GM23338 (cell line): ENCODE results near the gene RNASEH2C. TPM values are rescaled to one million over a fixed set of nuclear protein-coding genes. Genes with fewer than 3 reads are reported as not detected.

Experiments used
- ATAC-seq: fragments of 200-7000 bp; cut with Tn5 transposase; 3 replicates; pipeline ENCODE4 v1.9.1; 2020
- DNase-seq: peaks from one replicate; pipeline ENCODE4 v3.0.0-alpha.2; 2015; ENCODE audit warnings: low spot score
- H2AFZ ChIP-seq: fragments of 200-600 bp; sonication (generic); 2 replicates; pipeline ENCODE4 v1.8.0; 2016; ENCODE audit warnings: antibody characterized with exemption, mild to moderate bottlenecking, moderate library complexity
- H3F3A ChIP-seq: fragments of 200-600 bp; sonication (generic); replicated peaks from 2 replicates; pipeline ENCODE4 v1.8.0; 2017; ENCODE audit warnings: antibody characterized with exemption, mixed run types, low read depth
- H3K27ac ChIP-seq: fragments of 200-600 bp; sonication (generic); 2 replicates; pipeline ENCODE4 v1.6.1; 2016; ENCODE audit warnings: low read depth
- H3K27me3 ChIP-seq: fragments of 200-600 bp; sonication (generic); 2 replicates; pipeline ENCODE4 v1.8.0; 2016; ENCODE audit warnings: mild to moderate bottlenecking, mixed run types, moderate library complexity; ENCODE audit not compliant: insufficient read depth
- H3K36me3 ChIP-seq: fragments of 200-600 bp; sonication (generic); 2 replicates; pipeline ENCODE4 v1.8.0; 2016; ENCODE audit warnings: mild to moderate bottlenecking; ENCODE audit not compliant: insufficient read depth
- H3K4me1 ChIP-seq: fragments of 200-600 bp; sonication (generic); 2 replicates; pipeline ENCODE4 v1.8.0; 2016; ENCODE audit warnings: mild to moderate bottlenecking, moderate library complexity; ENCODE audit not compliant: insufficient read depth
- H3K4me2 ChIP-seq: fragments of 200-600 bp; sonication (generic); 2 replicates; pipeline ENCODE4 v1.7.1; 2017; ENCODE audit warnings: mixed run types
- H3K4me3 ChIP-seq: fragments of 200-600 bp; sonication (generic); 2 replicates; pipeline ENCODE4 v1.6.1; 2016; ENCODE audit warnings: mixed run types
- H3K79me2 ChIP-seq: fragments of 200-600 bp; sonication (generic); replicated peaks from 2 replicates; pipeline ENCODE4 v1.8.0; 2017; ENCODE audit warnings: mild to moderate bottlenecking; ENCODE audit not compliant: insufficient read depth
- H3K9me2 ChIP-seq: fragments of 200-600 bp; sonication (generic); 2 replicates; pipeline ENCODE4 v1.8.0; 2017; ENCODE audit not compliant: insufficient read depth
- H4K20me1 ChIP-seq: fragments of 200-600 bp; sonication (generic); replicated peaks from 2 replicates; pipeline ENCODE4 v1.8.0; 2017; ENCODE audit warnings: mild to moderate bottlenecking; ENCODE audit not compliant: insufficient read depth
- H3K27ac Mint-ChIP-seq: 2 replicates; pipeline ENCODE4 v1.8.0; 2020; ENCODE audit warnings: inconsistent platforms, mild to moderate bottlenecking, moderate library complexity, mixed read lengths
- H3K27me3 Mint-ChIP-seq: 3 replicates; pipeline ENCODE4 v1.8.0; 2022; ENCODE audit warnings: low read depth, mild to moderate bottlenecking, moderate library complexity, mixed read lengths, inconsistent platforms; ENCODE audit not compliant: insufficient read depth, poor library complexity
- H3K36me3 Mint-ChIP-seq: 3 replicates; pipeline ENCODE4 v1.8.0; 2021; ENCODE audit warnings: low read depth, mild to moderate bottlenecking, inconsistent platforms, moderate library complexity, mixed read lengths
- H3K4me1 Mint-ChIP-seq: 3 replicates; pipeline ENCODE4 v1.8.0; 2020; ENCODE audit warnings: mild to moderate bottlenecking, inconsistent platforms, mixed read lengths
- H3K4me3 Mint-ChIP-seq: 3 replicates; pipeline ENCODE4 v1.8.0; 2021; ENCODE audit warnings: moderate library complexity, mild to moderate bottlenecking, inconsistent platforms, mixed read lengths
- H3K9me3 Mint-ChIP-seq: 3 replicates; pipeline ENCODE4 v1.8.0; 2020; ENCODE audit warnings: moderate library complexity, mild to moderate bottlenecking, inconsistent platforms, mixed read lengths
- CREB1 ChIP-seq: fragments of 250-450 bp; sonication (Bioruptor Pico); IDR thresholded peaks from 2 replicates; pipeline ENCODE4 v1.5.0; 2020; ENCODE audit warnings: low read depth, mild to moderate bottlenecking, moderate library complexity
- CTCF ChIP-seq, 2 experiments: fragments of 200-600 bp in 1 of 2; sonication (generic) in 1 of 2; conservative IDR thresholded peaks; 2 replicates each; pipeline versions ENCODE4 v1.5.1 to v1.6.1; 2016 to 2017; ENCODE audit warnings: antibody characterized with exemption in 2 of 2, low read depth in 2 of 2, mild to moderate bottlenecking in 2 of 2, moderate library complexity in 1 of 2
- ETS1 ChIP-seq: IDR thresholded peaks from 2 replicates; pipeline ENCODE4 v1.6.1; 2016; ENCODE audit warnings: antibody characterized with exemption
- EZH2 ChIP-seq: fragments of 200-600 bp; sonication (generic); IDR thresholded peaks from one replicate; pipeline ENCODE4 v1.8.0; 2017; ENCODE audit warnings: antibody characterized with exemption, mild to moderate bottlenecking, low read depth; ENCODE audit not compliant: unreplicated experiment
- EZH2phosphoT487 ChIP-seq: fragments of 200-600 bp; sonication (generic); IDR thresholded peaks from one replicate; pipeline ENCODE4 v1.8.1; 2018; ENCODE audit warnings: antibody characterized with exemption; ENCODE audit not compliant: unreplicated experiment
- JUNB ChIP-seq: IDR thresholded peaks from one replicate; pipeline ENCODE4 v1.6.1; 2016; ENCODE audit warnings: antibody characterized with exemption; ENCODE audit not compliant: unreplicated experiment
- NANOG ChIP-seq: IDR thresholded peaks from 2 replicates; pipeline ENCODE4 v1.6.1; 2016; ENCODE audit warnings: antibody characterized with exemption, borderline replicate concordance
- POLR2AphosphoS5 ChIP-seq: IDR thresholded peaks from 2 replicates; pipeline ENCODE4 v1.6.1; 2016; ENCODE audit warnings: antibody characterized with exemption, low read depth
- STAT1 ChIP-seq: IDR thresholded peaks from one replicate; pipeline ENCODE4 v1.6.1; 2016; ENCODE audit warnings: antibody characterized with exemption; ENCODE audit not compliant: unreplicated experiment
- ZNF114 ChIP-seq: fragments of 250-450 bp; sonication (Bioruptor Pico); IDR thresholded peaks from 2 replicates; pipeline ENCODE4 v1.5.0; 2020; ENCODE audit warnings: mild to moderate bottlenecking, moderate library complexity
- ZNF331 ChIP-seq: fragments of 250-450 bp; sonication (Bioruptor Pico); IDR thresholded peaks from 2 replicates; pipeline ENCODE4 v1.5.0; 2020; ENCODE audit warnings: low read depth, mild to moderate bottlenecking, moderate library complexity
- polyA plus RNA-seq: library from polyadenylated mRNA; unstranded; fragments of >200 nt; fragmentation: Nextera tagmentation; extraction: Ambion mirVana; gene quantifications from 2 replicates; pipeline ENCODE4 v1.2.1, GENCODE V29; 2016
- total RNA-seq: library from RNA; depleted of rRNA; stranded (reverse); fragments of >200 nt; shearing (Covaris generic); gene quantifications from 2 replicates; pipeline ENCODE4 v1.2.3, GENCODE V29; 2014
- TF ChIP-seq, protein P1 (sequence below): fragments of 250-450 bp; sonication (Bioruptor Pico); IDR thresholded peaks from 2 replicates; pipeline ENCODE4 v1.5.0; 2020; ENCODE audit warnings: mild to moderate bottlenecking, moderate library complexity
- TF ChIP-seq, protein P2 (sequence below): IDR thresholded peaks from one replicate; pipeline ENCODE4 v1.6.1; 2018; ENCODE audit warnings: antibody characterized with exemption; ENCODE audit not compliant: unreplicated experiment

RNASEH2C gene
- total and polyA plus RNA-seq, 2 experiments from 2014 or later: 37.8 to 73.2 TPM

DNA sequence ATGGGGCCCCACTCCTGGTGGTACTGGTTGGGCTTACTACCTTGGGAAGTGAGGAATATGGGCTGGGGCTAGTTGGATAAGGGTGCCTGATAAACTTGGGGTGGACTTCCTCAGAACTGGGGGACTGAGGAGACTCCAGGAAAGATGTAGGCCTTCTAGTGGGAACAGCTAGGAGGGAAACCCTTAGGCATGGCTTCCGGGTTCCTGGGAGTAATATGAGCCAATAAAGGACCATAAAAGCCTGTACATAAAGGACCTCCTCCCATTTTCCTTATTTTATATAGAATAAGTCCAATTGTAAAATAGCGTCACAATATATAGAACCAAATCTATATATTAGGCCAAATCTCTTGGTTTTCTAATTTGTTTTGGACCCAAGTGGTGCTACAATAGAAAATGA is 18.4 kb upstream of the RNASEH2C start:
- ATAC-seq: no peak
- Mint-ChIP-seq H3K36me3 (peaks cover 10% of the 10 kb centered on the region; the same call in 1 of the 3 replicates), H3K4me1 (no peaks in the 10 kb centered on the region; the same call in 2 of the 3 replicates), H3K27me3 (peaks cover 3% of the 10 kb centered on the region), H3K27ac (no peak overlapping the region), H3K4me3 (no peak overlapping the region), H3K9me3 (peaks cover 47% of the 10 kb centered on the region)
- TF ChIP-seq, protein P1, sequence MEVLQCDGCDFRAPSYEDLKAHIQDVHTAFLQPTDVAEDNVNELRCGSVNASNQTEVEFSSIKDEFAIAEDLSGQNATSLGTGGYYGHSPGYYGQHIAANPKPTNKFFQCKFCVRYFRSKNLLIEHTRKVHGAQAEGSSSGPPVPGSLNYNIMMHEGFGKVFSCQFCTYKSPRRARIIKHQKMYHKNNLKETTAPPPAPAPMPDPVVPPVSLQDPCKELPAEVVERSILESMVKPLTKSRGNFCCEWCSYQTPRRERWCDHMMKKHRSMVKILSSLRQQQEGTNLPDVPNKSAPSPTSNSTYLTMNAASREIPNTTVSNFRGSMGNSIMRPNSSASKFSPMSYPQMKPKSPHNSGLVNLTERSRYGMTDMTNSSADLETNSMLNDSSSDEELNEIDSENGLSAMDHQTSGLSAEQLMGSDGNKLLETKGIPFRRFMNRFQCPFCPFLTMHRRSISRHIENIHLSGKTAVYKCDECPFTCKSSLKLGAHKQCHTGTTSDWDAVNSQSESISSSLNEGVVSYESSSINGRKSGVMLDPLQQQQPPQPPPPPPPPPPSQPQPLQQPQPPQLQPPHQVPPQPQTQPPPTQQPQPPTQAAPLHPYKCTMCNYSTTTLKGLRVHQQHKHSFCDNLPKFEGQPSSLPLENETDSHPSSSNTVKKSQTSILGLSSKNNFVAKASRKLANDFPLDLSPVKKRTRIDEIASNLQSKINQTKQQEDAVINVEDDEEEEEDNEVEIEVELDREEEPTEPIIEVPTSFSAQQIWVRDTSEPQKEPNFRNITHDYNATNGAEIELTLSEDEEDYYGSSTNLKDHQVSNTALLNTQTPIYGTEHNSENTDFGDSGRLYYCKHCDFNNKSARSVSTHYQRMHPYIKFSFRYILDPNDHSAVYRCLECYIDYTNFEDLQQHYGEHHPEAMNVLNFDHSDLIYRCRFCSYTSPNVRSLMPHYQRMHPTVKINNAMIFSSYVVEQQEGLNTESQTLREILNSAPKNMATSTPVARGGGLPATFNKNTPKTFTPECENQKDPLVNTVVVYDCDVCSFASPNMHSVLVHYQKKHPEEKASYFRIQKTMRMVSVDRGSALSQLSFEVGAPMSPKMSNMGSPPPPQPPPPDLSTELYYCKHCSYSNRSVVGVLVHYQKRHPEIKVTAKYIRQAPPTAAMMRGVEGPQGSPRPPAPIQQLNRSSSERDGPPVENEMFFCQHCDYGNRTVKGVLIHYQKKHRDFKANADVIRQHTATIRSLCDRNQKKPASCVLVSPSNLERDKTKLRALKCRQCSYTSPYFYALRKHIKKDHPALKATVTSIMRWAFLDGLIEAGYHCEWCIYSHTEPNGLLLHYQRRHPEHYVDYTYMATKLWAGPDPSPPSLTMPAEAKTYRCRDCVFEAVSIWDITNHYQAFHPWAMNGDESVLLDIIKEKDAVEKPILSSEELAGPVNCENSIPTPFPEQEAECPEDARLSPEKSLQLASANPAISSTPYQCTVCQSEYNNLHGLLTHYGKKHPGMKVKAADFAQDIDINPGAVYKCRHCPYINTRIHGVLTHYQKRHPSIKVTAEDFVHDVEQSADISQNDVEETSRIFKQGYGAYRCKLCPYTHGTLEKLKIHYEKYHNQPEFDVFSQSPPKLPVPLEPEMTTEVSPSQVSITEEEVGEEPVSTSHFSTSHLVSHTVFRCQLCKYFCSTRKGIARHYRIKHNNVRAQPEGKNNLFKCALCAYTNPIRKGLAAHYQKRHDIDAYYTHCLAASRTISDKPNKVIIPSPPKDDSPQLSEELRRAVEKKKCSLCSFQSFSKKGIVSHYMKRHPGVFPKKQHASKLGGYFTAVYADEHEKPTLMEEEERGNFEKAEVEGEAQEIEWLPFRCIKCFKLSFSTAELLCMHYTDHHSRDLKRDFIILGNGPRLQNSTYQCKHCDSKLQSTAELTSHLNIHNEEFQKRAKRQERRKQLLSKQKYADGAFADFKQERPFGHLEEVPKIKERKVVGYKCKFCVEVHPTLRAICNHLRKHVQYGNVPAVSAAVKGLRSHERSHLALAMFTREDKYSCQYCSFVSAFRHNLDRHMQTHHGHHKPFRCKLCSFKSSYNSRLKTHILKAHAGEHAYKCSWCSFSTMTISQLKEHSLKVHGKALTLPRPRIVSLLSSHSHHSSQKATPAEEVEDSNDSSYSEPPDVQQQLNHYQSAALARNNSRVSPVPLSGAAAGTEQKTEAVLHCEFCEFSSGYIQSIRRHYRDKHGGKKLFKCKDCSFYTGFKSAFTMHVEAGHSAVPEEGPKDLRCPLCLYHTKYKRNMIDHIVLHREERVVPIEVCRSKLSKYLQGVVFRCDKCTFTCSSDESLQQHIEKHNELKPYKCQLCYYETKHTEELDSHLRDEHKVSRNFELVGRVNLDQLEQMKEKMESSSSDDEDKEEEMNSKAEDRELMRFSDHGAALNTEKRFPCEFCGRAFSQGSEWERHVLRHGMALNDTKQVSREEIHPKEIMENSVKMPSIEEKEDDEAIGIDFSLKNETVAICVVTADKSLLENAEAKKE: no peak
- TF ChIP-seq CREB1: no peak
- no peak for TF ChIP-seq EZH2phosphoT487
- TF ChIP-seq POLR2AphosphoS5: no peak
- TF ChIP-seq CTCF (conservative IDR thresholded peaks at IDR 0.05; ENCODE audit: low read depth in 2 of 2): no peak
- TF ChIP-seq ZNF331 (CRISPR knock-in tag): no peak
- TF ChIP-seq EZH2: no peak
- TF ChIP-seq STAT1: no peak
- no peak for TF ChIP-seq NANOG
- no peak for TF ChIP-seq ZNF114 (CRISPR knock-in tag)
- TF ChIP-seq, protein P2, sequence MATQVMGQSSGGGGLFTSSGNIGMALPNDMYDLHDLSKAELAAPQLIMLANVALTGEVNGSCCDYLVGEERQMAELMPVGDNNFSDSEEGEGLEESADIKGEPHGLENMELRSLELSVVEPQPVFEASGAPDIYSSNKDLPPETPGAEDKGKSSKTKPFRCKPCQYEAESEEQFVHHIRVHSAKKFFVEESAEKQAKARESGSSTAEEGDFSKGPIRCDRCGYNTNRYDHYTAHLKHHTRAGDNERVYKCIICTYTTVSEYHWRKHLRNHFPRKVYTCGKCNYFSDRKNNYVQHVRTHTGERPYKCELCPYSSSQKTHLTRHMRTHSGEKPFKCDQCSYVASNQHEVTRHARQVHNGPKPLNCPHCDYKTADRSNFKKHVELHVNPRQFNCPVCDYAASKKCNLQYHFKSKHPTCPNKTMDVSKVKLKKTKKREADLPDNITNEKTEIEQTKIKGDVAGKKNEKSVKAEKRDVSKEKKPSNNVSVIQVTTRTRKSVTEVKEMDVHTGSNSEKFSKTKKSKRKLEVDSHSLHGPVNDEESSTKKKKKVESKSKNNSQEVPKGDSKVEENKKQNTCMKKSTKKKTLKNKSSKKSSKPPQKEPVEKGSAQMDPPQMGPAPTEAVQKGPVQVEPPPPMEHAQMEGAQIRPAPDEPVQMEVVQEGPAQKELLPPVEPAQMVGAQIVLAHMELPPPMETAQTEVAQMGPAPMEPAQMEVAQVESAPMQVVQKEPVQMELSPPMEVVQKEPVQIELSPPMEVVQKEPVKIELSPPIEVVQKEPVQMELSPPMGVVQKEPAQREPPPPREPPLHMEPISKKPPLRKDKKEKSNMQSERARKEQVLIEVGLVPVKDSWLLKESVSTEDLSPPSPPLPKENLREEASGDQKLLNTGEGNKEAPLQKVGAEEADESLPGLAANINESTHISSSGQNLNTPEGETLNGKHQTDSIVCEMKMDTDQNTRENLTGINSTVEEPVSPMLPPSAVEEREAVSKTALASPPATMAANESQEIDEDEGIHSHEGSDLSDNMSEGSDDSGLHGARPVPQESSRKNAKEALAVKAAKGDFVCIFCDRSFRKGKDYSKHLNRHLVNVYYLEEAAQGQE: no peak
- no peak for TF ChIP-seq ETS1
- no peak for TF ChIP-seq JUNB
- H3K9me2 ChIP-seq: no peaks in the 10 kb centered on the region
- no peaks in the 10 kb centered on the region for H3K4me1 ChIP-seq
- 0 out of 2 replicates have a peak, but pooled peaks cover 5% of the 10 kb centered on the region for H3K36me3 ChIP-seq
- H3K4me2 ChIP-seq: no peak overlapping the region
- no peaks in the 10 kb centered on the region for H3F3A ChIP-seq
- H3K27ac ChIP-seq: no peak overlapping the region
- no peaks in the 10 kb centered on the region for H3K79me2 ChIP-seq
- H3K4me3 ChIP-seq: no peak overlapping the region
- H2AFZ ChIP-seq: no peak overlapping the region
- no peaks in the 10 kb centered on the region for H3K27me3 ChIP-seq
- no peaks in the 10 kb centered on the region for H4K20me1 ChIP-seq
- DNase-seq: no peak
